Fibroblast of the aortic adventitia (primary cell): Measurements from ENCODE around the gene UTRN. TPM values are rescaled to one million over a fixed set of nuclear protein-coding genes. Genes with fewer than 3 reads are reported as not detected.

Experiments used
- DNase-seq: peaks from one replicate; pipeline ENCODE4 v3.0.0-alpha.2; 2010; ENCODE audit warnings: low read depth
- H3K4me3 ChIP-seq: 2 replicates; pipeline ENCODE4 v1.5.1; 2011; ENCODE audit warnings: low read depth, mild to moderate bottlenecking, control low read depth, low read length, moderate library complexity
- total RNA-seq: library from RNA; depleted of rRNA; stranded (reverse); fragments of >200 nt; gene quantifications from 2 replicates; pipeline ENCODE4 v1.2.3, GENCODE V29; 2012; ENCODE audit warnings: low replicate concordance
- TF ChIP-seq, protein P1 (sequence below): IDR thresholded peaks from 2 replicates; pipeline ENCODE4 v1.5.1; 2011; ENCODE audit warnings: mild to moderate bottlenecking, low read length, control low read depth, inconsistent platforms; ENCODE audit not compliant: insufficient read depth

The UTRN gene
- total RNA-seq, 1 donor, result 211 TPM

DNA sequence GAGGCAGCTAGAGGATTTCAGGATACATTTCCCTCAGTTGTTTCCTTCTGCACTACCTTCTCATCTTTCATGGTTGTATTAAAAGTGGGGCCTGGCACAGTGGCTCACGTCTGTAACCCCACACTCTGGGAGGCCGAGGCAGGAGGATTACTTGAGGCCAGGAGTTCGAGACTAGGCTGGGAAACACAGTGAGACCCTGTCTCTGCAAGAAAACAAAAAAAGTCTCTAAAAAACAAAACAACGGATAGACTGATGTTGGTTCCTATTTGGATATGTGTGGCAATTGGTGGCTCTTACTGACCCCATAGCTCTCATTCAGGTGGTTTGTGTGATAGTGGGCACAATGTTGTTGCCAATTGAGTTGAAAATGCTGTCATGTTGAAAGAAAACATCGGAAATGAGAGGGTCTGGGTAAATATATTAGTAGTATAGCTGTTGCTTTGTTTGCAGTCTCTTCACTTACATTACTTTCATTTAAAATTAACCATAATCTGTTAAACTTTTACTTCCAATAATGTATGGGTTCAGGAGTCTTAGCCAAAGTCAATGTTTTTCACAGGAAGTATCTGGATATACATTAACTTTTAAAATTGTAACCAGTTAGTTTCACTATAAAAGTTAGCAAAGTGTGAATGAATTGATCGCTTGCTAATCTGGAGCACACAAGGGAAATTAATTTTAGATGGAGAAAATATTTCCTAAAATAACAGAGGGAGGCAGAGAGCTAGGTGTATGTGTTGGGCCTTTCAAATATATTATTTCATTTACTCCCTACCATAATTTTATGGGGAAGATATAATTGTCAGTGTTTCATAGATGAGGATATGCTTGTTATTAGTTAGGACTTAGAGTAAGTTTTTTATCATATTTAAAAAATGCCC, 31.1 kb downstream of the UTRN start:
- H3K4me3 ChIP-seq, result no peak overlapping the region
- DNase-seq, result no peak
- TF ChIP-seq, protein P1, sequence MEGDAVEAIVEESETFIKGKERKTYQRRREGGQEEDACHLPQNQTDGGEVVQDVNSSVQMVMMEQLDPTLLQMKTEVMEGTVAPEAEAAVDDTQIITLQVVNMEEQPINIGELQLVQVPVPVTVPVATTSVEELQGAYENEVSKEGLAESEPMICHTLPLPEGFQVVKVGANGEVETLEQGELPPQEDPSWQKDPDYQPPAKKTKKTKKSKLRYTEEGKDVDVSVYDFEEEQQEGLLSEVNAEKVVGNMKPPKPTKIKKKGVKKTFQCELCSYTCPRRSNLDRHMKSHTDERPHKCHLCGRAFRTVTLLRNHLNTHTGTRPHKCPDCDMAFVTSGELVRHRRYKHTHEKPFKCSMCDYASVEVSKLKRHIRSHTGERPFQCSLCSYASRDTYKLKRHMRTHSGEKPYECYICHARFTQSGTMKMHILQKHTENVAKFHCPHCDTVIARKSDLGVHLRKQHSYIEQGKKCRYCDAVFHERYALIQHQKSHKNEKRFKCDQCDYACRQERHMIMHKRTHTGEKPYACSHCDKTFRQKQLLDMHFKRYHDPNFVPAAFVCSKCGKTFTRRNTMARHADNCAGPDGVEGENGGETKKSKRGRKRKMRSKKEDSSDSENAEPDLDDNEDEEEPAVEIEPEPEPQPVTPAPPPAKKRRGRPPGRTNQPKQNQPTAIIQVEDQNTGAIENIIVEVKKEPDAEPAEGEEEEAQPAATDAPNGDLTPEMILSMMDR, result no peak

DNA sequence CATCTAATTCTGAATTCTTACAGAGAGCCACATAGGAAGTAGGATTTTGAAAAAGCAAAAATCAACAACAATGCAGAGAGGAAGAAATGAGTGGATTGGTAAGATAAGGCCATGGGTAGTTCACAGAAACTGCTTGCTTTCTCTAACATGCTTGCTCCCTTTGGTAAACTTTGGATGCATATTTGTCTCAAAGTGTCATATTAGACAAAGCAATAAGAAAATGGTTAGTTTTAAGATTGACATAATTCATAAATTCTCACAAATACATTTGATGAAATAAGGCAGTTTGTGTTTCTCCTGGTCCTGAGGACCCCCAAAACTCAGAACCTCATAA, 31.7 kb downstream of the UTRN start:
- DNase-seq, result no peak
- no peak overlapping the region for H3K4me3 ChIP-seq
- TF ChIP-seq, protein P1, result no peak

DNA sequence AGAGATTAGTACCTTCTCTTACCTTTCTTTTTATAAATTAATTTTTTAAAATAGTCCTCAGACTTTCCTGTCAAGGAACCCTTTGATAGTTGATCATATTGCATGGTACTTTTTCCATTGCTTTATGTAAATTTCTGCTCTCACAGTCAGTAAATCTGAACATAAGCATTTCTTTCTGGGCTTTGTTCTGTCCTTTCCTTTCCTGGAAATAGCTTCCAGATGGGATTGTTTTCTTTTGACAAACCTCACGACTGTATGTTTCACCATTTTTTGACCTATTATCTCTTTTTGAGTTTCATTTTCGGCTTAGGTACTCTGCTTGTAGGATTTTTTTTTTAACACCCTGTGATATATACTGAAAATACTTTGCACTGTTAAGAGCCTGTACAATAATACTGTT, 32.6 kb downstream of the UTRN start:
- TF ChIP-seq, protein P1, result no peak
- DNase-seq, result peak; percentile 66
- H3K4me3 ChIP-seq, result no peak overlapping the region

DNA sequence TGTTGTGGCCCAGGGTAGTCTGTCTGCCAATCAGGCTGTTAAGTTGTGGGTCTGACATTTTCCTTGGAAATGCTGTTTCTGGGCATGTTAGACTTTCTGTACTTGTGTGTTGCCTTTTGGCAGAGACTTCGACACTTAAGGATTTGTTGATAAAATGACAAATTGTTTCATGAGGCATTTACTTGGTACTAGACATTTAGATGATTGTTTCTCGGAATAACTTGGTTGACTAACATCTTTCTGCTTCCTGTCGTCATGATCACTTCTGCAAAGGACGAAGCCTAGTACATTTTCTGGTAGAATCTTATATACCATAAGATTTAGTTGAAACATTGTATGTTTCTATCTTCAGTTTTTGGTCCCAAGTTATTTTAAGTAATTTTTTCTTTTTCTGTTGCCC, 34.1 kb downstream of the UTRN start:
- H3K4me3 ChIP-seq, result no peak overlapping the region
- DNase-seq, result no peak
- TF ChIP-seq, protein P1, result no peak

DNA sequence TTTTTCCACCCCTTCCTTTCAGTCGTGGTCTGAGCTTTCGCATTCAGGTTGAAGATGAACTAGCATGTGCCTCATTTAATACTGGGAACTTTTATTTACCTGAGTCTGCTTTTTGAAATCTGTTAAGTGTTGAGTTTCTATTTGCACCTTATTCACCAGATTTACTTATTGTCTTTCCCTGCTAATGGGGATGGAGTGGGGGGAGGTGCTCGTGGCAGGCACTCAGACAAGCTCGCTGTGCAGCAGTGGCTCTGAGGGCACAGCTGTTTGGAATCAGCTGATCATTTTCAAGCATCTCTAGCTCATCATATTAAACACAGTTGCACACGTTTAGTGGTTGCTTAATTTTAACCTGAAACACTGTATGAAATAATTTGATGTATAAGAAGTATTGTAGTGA, 35.6 kb downstream of the UTRN start:
- no peak overlapping the region for H3K4me3 ChIP-seq
- no peak for DNase-seq
- TF ChIP-seq, protein P1, result no peak

DNA sequence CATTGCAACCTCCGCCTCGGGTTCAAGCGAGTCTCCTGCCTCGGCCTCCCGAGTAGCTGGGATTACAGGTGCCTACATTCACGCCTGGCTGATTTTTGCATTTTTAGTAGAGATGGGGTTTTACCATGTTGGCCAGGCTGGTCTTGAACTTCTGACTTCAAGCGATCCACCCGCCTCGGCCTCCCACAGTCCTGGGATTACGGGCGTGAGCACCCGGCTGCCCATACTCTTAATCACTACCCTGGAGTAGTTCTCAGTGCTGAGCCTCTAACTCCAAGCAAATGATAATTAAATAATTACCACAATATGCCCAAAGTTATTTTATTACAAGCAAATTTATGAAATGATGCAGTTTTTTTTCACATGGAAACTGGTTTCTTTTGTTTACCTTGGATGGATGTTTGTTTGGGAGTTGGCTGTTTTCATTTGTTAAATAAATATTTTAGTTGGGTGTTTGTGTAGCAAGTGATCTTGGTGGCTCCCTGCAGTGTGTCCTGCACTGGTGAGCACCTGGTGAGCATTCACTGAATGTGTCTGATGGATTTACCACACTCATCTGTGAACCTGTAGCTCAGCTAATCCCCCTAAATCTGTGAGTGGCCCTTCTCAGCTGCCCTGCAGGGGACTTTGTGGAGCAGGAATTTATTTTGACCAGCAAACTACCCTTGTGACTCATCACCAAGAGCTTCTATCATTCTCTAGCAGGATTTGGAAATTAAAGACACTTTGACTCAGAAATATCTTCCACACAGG, 36.9 kb downstream of the UTRN start:
- no peak for DNase-seq
- no peak overlapping the region for H3K4me3 ChIP-seq
- TF ChIP-seq, protein P1, result no peak
